H1 (cell line): ENCODE measurements around the gene CCDC102A. TPM values are rescaled to one million over a fixed set of nuclear protein-coding genes. Genes with fewer than 3 reads are reported as not detected.

Experiments
- CTCF ChIA-PET: fragments of 300-600 bp; sonication (Branson Sonifier 250); formaldehyde crosslinking; loops from one replicate; lab custom pipeline; 2021; ENCODE audit not compliant: partially characterized antibody; lab: Charles Lee
- POLR2A ChIA-PET: fragments of 300-600 bp; sonication (Branson Sonifier 250); formaldehyde crosslinking; loops from one replicate; lab custom pipeline; 2021; ENCODE audit warnings: inconsistent platforms; ENCODE audit not compliant: partially characterized antibody; lab: Charles Lee
- DNase-seq, 2 experiments: peaks; one replicate each; pipeline versions ENCODE4 v3.0.0 to v3.0.0-alpha.2; 2010 to 2022; ENCODE audit warnings: low spot score in 2 of 2, low read depth in 1 of 2, mixed read lengths in 1 of 2
- FAIRE-seq: peaks from 2 replicates; lab custom pipeline; 2011; peaks lifted over from hg19 to GRCh38; lab: Jason Lieb, UNC
- H2AFZ ChIP-seq: 2 replicates; pipeline ENCODE4 v1.8.1; 2012; ENCODE audit warnings: low read length, inconsistent platforms
- H2AK5ac ChIP-seq: 2 replicates; pipeline ENCODE4 v1.6.1; 2013; ENCODE audit warnings: low read depth, low read length
- H2BK120ac ChIP-seq: replicated peaks from 2 replicates; pipeline ENCODE3; 2013; ENCODE audit warnings: low read depth, low read length, inconsistent platforms
- H2BK12ac ChIP-seq: 2 replicates; pipeline ENCODE4 v1.6.1; 2013; ENCODE audit warnings: low read depth, low read length
- H2BK15ac ChIP-seq: 2 replicates; pipeline ENCODE4 v1.6.1; 2013; ENCODE audit warnings: low read length
- H2BK20ac ChIP-seq: 2 replicates; pipeline ENCODE4 v1.6.1; 2013; ENCODE audit warnings: low read length
- H2BK5ac ChIP-seq: 2 replicates; pipeline ENCODE4 v1.6.1; 2013; ENCODE audit warnings: low read depth, low read length
- H3K14ac ChIP-seq: 2 replicates; pipeline ENCODE4 v1.6.1; 2013; ENCODE audit warnings: inconsistent platforms; ENCODE audit not compliant: insufficient read length
- H3K18ac ChIP-seq: 2 replicates; pipeline ENCODE4 v1.6.1; 2013; ENCODE audit warnings: low read length; ENCODE audit errors: extremely low read depth
- H3K23ac ChIP-seq: 2 replicates; pipeline ENCODE4 v1.6.1; 2013; ENCODE audit warnings: inconsistent platforms; ENCODE audit not compliant: insufficient read length
- H3K23me2 ChIP-seq: 2 replicates; pipeline ENCODE4 v1.6.1; 2013; ENCODE audit warnings: low read depth, low read length
- H3K27ac ChIP-seq: 2 replicates; pipeline ENCODE4 v1.6.1; 2011; ENCODE audit warnings: low read depth, low read length, inconsistent platforms
- H3K27me3 ChIP-seq, 4 experiments: replicated peaks in 1 of 4; 1 replicate in 1 of 4; 2 replicates in 3 of 4; pipeline versions ENCODE4 v1.6.1 to v1.8.1; 2011 to 2013; ENCODE audit warnings: low read length in 3 of 4, mild to moderate bottlenecking in 3 of 4, inconsistent platforms in 2 of 4, mixed read lengths in 2 of 4, moderate library complexity in 1 of 4; ENCODE audit not compliant: control insufficient read depth in 3 of 4, insufficient read depth in 3 of 4; ENCODE audit errors: extremely low read depth in 1 of 4
- H3K36me3 ChIP-seq, 4 experiments: 2 replicates each; pipeline versions ENCODE4 v1.6.1 to v1.8.1; 2011 to 2013; ENCODE audit warnings: mild to moderate bottlenecking in 4 of 4, low read length in 3 of 4, moderate library complexity in 2 of 4, control low read depth in 1 of 4, inconsistent platforms in 1 of 4; ENCODE audit not compliant: insufficient read depth in 4 of 4, control insufficient read depth in 2 of 4
- H3K4ac ChIP-seq: replicated peaks from 2 replicates; pipeline ENCODE3; 2013; ENCODE audit warnings: low read length, low read depth, mixed read lengths, inconsistent platforms; ENCODE audit not compliant: insufficient read length
- H3K4me1 ChIP-seq, 4 experiments: replicated peaks in 1 of 4; 1 replicate in 1 of 4; 2 replicates in 3 of 4; pipeline versions ENCODE4 v1.6.1 to v1.8.1; 2011 to 2013; ENCODE audit warnings: low read length in 3 of 4, inconsistent platforms in 2 of 4, mixed read lengths in 1 of 4; ENCODE audit not compliant: insufficient read depth in 4 of 4, control insufficient read depth in 3 of 4
- H3K4me2 ChIP-seq, 2 experiments: 2 replicates each; pipeline versions ENCODE4 v1.6.1 to v1.8.1; 2011 to 2013; ENCODE audit warnings: low read depth in 2 of 2, low read length in 2 of 2, control low read depth in 1 of 2, inconsistent platforms in 1 of 2, mild to moderate bottlenecking in 1 of 2; ENCODE audit not compliant: insufficient read depth in 1 of 2
- H3K4me3 ChIP-seq, 4 experiments: fragments of 200-600, 300-600 bp in 1 of 4; sonication (generic), shearing (Covaris generic), sonication (Bioruptor Twin) in 1 of 4; 2 replicates each; pipeline versions ENCODE4 v1.5.1 to v1.8.1; 2011 to 2016; ENCODE audit warnings: low read length in 4 of 4, low read depth in 3 of 4, control low read depth in 2 of 4, inconsistent platforms in 2 of 4, mild to moderate bottlenecking in 2 of 4, mixed read lengths in 1 of 4, moderate library complexity in 1 of 4; ENCODE audit not compliant: insufficient read depth in 2 of 4; ENCODE audit errors: extremely low read depth in 1 of 4
- H3K56ac ChIP-seq: replicated peaks from 2 replicates; pipeline ENCODE3; 2013; ENCODE audit warnings: low read depth, mild to moderate bottlenecking, mixed read lengths, low read length, inconsistent platforms; ENCODE audit not compliant: insufficient read length
- H3K79me1 ChIP-seq: 2 replicates; pipeline ENCODE4 v1.6.1; 2013; ENCODE audit warnings: low read depth, low read length, control low read depth
- H3K79me2 ChIP-seq, 2 experiments: 2 replicates each; pipeline versions ENCODE4 v1.6.1 to v1.8.1; 2012 to 2013; ENCODE audit warnings: low read length in 2 of 2, mild to moderate bottlenecking in 2 of 2, inconsistent platforms in 1 of 2; ENCODE audit not compliant: insufficient read depth in 2 of 2, control insufficient read depth in 1 of 2
- H3K9ac ChIP-seq, 4 experiments: replicated peaks in 1 of 4; 1 replicate in 1 of 4; 2 replicates in 3 of 4; pipeline versions ENCODE4 v1.6.1 to v1.8.1; 2011 to 2013; ENCODE audit warnings: low read depth in 3 of 4, low read length in 3 of 4, control low read depth in 2 of 4, mild to moderate bottlenecking in 2 of 4, moderate library complexity in 2 of 4, inconsistent platforms in 1 of 4; ENCODE audit errors: extremely low read depth in 1 of 4
- H3K9me3 ChIP-seq, 2 experiments: 2 replicates each; pipeline versions ENCODE4 v1.6.1 to v1.8.1; 2012 to 2013; ENCODE audit warnings: mild to moderate bottlenecking in 2 of 2, moderate library complexity in 2 of 2, control low read depth in 1 of 2, inconsistent platforms in 1 of 2, low read depth in 1 of 2, low read length in 1 of 2, mixed read lengths in 1 of 2; ENCODE audit not compliant: insufficient read depth in 2 of 2
- H4K20me1 ChIP-seq, 2 experiments: replicated peaks in 1 of 2; 2 replicates each; pipeline versions ENCODE3 to v1.8.1; 2011 to 2013; ENCODE audit warnings: inconsistent platforms in 2 of 2, low read length in 2 of 2, mild to moderate bottlenecking in 1 of 2; ENCODE audit not compliant: insufficient read depth in 2 of 2, control insufficient read depth in 1 of 2
- H4K5ac ChIP-seq: 2 replicates; pipeline ENCODE4 v1.6.1; 2013; ENCODE audit warnings: low read length, low read depth, mixed read lengths, inconsistent platforms; ENCODE audit not compliant: insufficient read length
- H4K8ac ChIP-seq: 2 replicates; pipeline ENCODE4 v1.8.0; 2013; ENCODE audit warnings: mild to moderate bottlenecking, moderate library complexity, low read length, inconsistent platforms; ENCODE audit not compliant: insufficient read depth; ENCODE audit errors: extremely low read depth
- H4K91ac ChIP-seq: replicated peaks from 2 replicates; pipeline ENCODE3; 2013; ENCODE audit warnings: low read length, mixed read lengths, inconsistent platforms; ENCODE audit not compliant: insufficient read length
- CEBPB ChIP-seq: IDR thresholded peaks from 2 replicates; pipeline ENCODE4 v1.6.1; 2012; ENCODE audit warnings: low read depth, low read length
- SRF ChIP-seq: IDR thresholded peaks from 2 replicates; pipeline ENCODE4 v1.6.1; 2011; ENCODE audit warnings: mild to moderate bottlenecking, low read depth, low read length, moderate library complexity
- WGBS, 2 experiments: shearing (Covaris generic) in 1 of 2; methylation state at CpG; one replicate each; pipeline versions ENCODE4 v1.1.6 to v1.1.7; 2013 to 2015; ENCODE audit warnings: low lambda C conversion rate in 2 of 2, mixed read lengths in 2 of 2, inconsistent platforms in 1 of 2, low coverage in 1 of 2, missing lambda C conversion rate in 1 of 2; ENCODE audit not compliant: insufficient replicate concordance in 2 of 2, insufficient coverage in 1 of 2, insufficient read length in 1 of 2; ENCODE audit errors: extremely low coverage in 1 of 2, missing lambda C conversion rate in 1 of 2; 5-methylcytosine and 5-hydroxymethylcytosine counted together
- polyA plus RNA-seq, 7 experiments: library from polyadenylated mRNA; depleted of rRNA in 3 of 7; stranded (reverse) in 5 of 7; unstranded in 2 of 7; fragments of >200 nt in 5 of 7; fragments of 200-250 nt in 2 of 7; gene quantifications; 1 replicate in 5 of 7; 2 replicates in 1 of 7; 4 replicates in 1 of 7; pipeline versions ENCODE4 v1.2.1 to v1.2.3, GENCODE V29; 2011 to 2013; ENCODE audit warnings: missing spikeins in 2 of 7, mixed read lengths in 2 of 7
- total RNA-seq: library from RNA; stranded (reverse); fragmentation: NEBNext Ultra II Directional; extraction: Animal tissue kit (Norgen Biotek cat#: 25700); gene quantifications from 2 replicates; pipeline ENCODE4 v1.2.1, GENCODE V29; 2021

The CCDC102A gene
- total and polyA plus RNA-seq, 2 of the 8 experiments (the other 6 are each of a cell fraction or from before 2014, with no cell fraction given): 4.0 to 7.5 TPM

- Histone ChIP-seq H3K27ac (no peak overlapping the region), H3K4ac (no peak overlapping the region), H2BK12ac (no peak overlapping the region; the same call in 1 of the 2 replicates), H3K4me2 (no peak overlapping the region), H2AK5ac (no peak overlapping the region), H3K18ac (no peak overlapping the region), H3K27me3 (no peaks in the 10 kb centered on the region), H4K20me1 (no peaks in the 10 kb centered on the region), H3K23ac (no peak overlapping the region), H3K79me2 (no peaks in the 10 kb centered on the region), H3K56ac (no peak overlapping the region), H2BK120ac (no peak overlapping the region), H3K9ac (no peak overlapping the region), H2BK5ac (no peak overlapping the region), H4K8ac (no peak overlapping the region), H4K5ac (no peak overlapping the region), H2AFZ (no peak overlapping the region), H3K36me3 (no peaks in the 10 kb centered on the region), H3K4me1 (peaks cover 0 to 13% (median 7%) of the 10 kb centered on the region in 4 experiments; a peak in 6 of 7 replicates), H3K79me1 (no peaks in the 10 kb centered on the region), H2BK20ac (no peak overlapping the region), H3K23me2 (peaks cover under 1% of the 10 kb centered on the region; the same call in 1 of the 2 replicates), H3K4me3 (no peak overlapping the region), H3K14ac (no peak overlapping the region), H4K91ac (no peak overlapping the region), H2BK15ac (no peak overlapping the region), H3K9me3 (no peaks in the 10 kb centered on the region)
- FAIRE-seq (no peak), DNase-seq (no peak)
- ChIA-PET CTCF (interaction anchor here (0.6 to 8.8 kb wide), 5 partner anchors 9 to 47 kb away, joined by 3 to 89 read pairs (median 5); partner anchors contain the start of gene POLR2C), POLR2A (interaction anchor here (1.6 kb wide), 1 partner anchor 8 kb away, joined by 5 read pairs; no protein-coding TSS in a partner anchor)
- WGBS, 2 experiments: 89% methylated on average over 12 of the region's 12 CpGs; no CpG with 5 or more reads in 1 of the 2 experiments
- TF ChIP-seq SRF (no peak), CEBPB (no peak)
Observed at GRCh38 chr16:57509231-57509923, 27.0 kb downstream of the CCDC102A start.
